Superior temporal gyrus (tissue), 1 donor: ENCODE results near the gene ENTPD6.
"Not testable (repeated sequence)": the region's sequence is repeated elsewhere in the genome, so short reads cannot be mapped to it uniquely, and the experiment has no call there.

ENCODE experiments used
- DNase-seq: peaks from one replicate; pipeline ENCODE4 v3.0.0-alpha.2; 2016; ENCODE audit errors: extremely low spot score

Gene ENTPD6

DNA sequence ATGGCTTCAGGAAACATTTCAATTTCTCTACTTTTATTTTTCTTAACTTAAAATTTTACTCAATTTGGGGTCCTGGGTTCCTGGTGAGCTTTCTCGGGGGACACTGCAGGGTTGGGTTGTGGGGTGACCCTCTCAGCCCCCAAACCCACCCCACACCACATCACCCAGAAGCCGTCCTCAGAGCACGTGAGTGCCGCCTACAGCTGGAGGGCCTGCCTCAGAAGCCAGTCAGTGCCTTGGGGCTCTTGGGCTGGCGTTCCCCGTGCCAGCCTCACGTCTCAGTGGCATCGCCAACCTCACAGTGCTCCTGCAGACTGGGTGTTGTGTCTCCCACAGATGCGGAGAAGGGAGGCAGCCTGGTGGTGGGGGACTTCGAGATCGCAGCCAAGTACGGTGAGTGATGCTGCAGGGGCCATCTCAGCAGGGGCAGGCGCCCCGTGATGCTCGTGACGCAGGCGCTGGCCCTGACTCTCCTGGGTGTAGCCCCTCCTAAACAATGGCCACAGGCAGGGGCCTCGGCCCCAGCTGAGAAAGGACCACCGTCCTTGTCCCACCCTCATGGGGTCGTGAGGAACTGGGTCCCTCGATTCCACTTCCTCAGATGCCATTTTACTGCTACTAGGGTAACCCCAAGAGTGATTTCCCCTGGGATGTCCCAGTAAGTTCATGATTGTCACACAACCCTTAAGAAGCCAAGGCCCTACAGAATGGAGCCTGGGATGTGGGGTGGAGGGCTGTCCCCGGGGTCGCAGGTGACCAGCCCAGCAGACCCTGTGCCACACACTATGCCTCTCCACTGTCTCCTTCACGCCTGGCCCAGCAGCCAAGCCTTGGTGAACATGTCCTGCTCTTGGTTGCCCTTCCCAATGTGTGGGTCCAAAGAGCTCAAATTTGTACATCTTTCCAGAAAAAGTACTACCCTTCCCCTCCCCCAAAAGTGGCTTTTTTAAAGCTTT lies 28.5 kb downstream of the ENTPD6 start:
- DNase-seq, result no peak

DNA sequence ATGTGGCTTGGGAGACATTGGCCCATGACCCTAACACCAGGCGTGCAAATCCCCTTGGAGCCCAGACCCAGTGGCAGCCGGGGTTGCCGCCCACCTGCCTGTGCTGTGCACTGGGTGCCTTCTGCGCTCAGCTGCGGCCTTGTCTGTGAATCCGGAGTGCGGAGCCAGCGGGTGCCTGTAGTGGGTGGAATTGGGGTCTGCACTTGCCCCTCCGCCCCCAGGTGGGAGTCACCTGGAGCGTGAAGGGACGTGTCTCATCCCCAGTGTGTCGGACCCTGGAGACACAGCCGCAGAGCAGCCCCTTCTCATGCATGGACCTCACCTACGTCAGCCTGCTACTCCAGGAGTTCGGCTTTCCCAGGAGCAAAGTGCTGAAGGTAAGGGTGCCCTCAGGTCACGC lies 29.4 kb downstream of the ENTPD6 start:
- DNase-seq, result no peak

DNA sequence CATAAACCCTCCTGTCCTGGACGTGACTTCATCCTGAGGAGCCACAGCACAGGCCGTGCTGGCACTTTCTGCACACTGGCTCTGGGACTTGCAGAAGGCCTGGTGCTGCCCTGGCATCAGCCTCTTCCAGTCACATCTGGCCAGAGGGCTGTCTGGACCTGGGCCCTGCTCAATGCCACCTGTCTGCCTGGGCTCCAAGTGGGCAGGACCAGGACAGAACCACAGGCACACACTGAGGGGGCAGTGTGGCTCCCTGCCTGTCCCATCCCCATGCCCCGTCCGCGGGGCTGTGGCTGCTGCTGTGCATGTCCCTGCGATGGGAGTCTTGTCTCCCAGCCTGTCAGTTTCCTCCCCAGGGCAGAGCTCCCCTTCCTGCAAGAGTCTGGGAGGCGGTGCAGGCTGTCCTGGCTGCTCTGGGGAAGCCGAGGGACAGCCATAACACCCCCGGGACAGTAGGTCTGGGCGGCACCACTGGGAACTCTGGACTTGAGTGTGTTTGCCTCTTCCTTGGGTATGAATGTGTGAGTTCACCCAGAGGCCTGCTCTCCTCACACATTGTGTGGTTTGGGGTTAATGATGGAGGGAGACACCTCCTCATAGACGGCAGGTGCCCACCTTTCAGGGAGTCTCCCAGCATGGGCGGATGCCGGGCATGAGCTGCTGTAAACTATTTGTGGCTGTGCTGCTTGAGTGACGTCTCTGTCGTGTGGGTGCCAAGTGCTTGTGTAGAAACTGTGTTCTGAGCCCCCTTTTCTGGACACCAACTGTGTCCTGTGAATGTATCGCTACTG lies 30.3 kb downstream of the ENTPD6 start:
- no peak for DNase-seq

DNA sequence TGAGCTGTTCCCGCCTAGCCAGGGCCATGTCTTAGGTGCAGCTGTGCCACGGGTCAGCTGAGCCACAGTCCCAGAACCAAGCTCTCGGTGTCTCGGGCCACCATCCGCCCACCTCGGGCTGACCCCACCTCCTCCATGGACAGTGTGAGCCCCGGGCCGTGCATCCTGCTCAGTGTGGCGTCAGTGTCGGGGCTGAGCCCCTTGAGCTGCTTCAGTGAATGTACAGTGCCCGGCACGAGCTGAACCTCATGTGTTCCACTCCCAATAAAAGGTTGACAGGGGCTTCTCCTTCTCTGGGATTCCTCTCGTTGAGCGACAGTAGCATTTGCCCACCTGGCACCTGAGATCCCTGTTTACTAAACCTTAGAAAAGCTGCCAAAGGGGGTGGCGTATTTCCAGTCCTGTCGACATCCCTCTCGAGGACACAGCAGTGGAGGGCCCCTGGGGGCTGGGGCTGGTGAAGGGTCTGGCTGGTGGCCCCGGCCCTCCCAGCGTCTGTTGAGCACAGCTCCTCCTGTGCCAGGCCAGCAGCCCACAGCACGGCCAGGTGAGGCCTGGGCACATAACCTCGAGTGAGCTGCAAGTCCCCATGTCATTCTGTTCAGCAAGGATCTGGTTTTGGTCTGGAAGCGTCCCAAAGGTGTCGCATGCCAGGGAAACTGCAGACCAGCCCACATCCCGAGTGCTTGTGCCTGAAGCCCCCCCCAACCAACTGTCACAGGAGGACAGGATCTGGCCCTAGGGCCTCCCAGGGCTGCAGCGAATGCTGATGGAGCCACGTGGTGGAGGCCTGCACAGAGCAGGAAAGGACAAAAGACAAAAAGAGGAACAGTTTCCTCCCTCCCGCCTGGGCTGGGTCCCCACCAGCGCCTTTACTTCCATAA lies 31.2 kb downstream of the ENTPD6 start:
- DNase-seq, result peak; percentile 14

DNA sequence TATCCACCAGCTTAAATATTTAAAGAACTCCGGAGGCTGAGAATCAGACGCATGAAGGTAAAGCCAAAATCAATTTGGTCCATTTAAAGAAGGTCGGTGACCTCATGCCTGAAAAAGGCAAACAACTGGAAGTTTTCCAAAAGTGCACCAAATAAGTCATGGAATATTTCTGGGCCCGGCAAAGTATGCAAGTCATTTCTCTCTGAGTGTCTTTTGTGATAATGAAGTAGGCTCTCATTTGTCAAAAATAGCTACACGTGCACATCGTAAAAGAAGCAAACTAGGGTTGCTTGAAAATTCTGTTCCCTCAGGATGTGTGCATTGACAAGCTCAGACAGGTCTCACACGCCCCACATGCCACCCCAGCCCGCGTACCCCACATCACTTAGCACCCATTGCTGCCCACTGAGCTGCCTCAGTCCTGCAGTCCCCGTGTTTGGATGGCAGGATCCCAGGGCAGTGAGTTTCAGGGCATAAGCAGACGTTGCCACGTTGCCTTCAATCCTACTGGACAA lies 31.9 kb downstream of the ENTPD6 start:
- no peak for DNase-seq

DNA sequence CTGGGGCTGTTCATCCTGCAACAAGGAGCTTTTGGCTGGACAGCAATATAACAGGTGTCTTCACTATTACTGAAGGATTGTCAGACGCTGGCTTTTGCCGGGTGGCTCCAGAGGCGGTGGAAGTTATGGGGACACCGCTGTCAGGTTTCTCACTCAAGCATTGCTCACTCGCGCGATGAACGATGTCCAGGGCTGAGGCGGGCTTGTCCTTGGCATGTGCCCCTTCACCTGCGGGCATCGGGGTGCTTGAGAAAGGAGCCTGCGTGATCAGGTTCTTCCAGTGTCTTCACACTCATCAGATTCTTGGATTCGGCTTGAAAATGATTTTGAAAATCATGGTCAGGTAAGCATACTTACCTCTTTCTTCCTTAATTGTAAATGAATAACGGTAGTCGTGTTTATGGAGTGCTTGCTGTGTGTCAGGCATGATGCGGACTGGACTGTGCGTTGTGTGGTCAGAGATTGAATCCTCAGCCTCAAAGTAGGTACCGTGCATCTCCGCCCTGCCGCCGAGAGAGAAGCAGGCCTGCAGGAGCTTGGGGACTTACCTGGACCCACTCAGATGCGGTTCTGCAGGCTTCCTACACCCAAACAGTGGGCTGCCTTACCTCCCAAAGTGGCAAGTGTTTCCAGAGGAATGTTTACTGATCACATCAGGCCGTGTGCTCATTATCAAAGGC lies 34.1 kb downstream of the ENTPD6 start:
- DNase-seq, result no peak

DNA sequence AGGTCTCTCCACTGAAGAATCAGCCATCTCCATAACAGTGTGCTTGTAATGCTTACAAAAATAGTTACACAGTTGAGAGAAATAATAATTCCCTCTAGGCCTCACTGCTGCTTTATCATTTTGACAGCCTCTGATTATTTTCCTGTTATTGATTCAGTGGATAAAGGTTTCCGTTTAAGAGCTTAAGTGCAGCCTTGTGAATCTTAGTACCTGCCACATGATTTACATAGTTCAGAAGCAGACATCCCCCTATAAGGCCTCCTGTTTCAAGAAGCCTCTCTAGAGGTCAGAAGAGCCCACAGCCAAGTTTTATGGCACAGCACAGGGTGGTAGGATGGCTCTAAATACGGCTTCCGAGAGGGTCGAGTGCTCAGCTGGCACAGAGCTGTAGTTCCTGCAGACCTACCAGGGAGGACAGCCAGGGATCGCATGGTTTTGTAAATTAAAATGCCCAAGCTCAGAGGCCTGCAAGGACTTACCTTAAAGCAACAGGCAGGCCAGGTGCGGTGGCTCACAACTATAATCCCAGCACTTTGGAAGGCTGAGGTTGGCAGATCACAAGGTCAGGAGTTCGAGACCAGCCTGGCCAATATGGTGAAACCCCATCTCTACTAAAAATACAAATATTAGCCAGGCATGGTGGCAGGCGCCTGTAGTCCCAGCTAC lies 34.8 kb downstream of the ENTPD6 start:
- DNase-seq, result no peak

DNA sequence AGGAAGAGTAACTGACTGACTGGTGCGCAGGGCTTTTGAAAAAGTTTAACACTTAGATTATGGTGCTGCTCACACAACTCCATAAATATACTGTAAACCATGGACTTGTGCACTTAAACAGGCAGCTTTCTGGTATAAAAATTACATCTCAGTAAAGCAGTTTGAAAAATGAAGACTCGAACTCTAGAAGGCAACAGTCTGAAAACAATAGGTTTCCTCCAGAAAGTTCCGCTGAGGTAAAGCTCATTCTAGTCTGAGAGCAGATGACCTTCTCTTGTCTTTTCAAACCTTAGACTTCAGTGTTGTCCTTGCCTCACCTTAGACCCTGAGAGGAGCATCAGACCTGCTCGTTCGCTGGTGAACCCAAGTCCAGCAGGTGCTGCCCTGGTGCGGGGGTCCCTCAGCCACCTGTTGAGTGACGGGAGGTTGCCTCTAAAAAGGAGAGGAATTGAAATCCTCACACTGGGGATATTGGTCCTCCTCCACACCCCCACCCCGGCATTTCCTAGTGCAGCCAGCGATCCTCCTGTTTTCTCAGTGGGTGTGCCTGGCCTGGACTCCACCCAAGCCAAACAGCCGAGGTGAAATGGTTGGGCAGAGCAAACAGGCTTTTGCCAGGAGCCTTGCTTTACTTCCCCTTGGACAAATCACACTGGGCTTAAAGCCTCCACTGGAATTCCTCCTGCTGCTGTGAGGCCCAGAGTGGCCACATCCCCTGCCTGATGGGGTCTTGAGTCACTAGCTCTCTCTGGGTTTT lies 37.7 kb downstream of the ENTPD6 start:
- DNase-seq, result no peak

DNA sequence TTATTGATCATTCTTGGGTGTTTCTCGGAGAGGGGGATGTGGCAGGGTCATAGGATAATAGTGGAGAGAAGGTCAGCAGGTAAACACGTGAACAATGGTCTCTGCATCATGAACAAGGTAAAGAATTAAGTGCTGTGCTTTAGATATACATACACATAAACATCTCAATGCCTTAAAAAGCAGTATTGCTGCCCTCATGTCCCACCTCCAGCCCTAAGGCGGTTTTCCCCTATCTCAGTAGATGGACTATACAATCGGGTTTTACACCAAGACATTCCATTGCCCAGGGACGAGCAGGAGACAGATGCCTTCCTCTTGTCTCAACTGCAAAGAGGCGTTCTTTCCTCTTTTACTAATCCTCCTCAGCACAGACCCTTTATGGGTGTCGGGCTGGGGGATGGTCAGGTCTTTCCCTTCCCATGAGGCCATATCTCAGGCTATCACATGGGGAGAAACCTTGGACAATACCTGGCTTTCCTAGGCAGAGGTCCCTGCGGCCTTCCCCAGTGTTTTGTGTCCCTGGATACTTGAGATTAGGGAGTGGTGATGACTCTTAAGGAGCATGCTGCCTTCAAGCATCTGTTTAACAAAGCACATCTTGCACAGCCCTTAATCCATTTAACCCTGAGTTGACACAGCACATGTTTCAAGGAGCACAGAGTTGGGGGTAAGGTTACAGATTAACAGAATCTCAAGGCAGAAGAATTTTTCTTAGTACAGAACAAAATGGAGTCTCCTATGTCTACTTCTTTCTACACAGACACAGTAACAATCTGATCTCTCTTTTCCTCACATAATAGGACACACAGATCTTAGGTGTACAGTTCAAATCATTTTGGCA lies 38.7 kb downstream of the ENTPD6 start:
- not testable (repeated sequence) for DNase-seq

DNA sequence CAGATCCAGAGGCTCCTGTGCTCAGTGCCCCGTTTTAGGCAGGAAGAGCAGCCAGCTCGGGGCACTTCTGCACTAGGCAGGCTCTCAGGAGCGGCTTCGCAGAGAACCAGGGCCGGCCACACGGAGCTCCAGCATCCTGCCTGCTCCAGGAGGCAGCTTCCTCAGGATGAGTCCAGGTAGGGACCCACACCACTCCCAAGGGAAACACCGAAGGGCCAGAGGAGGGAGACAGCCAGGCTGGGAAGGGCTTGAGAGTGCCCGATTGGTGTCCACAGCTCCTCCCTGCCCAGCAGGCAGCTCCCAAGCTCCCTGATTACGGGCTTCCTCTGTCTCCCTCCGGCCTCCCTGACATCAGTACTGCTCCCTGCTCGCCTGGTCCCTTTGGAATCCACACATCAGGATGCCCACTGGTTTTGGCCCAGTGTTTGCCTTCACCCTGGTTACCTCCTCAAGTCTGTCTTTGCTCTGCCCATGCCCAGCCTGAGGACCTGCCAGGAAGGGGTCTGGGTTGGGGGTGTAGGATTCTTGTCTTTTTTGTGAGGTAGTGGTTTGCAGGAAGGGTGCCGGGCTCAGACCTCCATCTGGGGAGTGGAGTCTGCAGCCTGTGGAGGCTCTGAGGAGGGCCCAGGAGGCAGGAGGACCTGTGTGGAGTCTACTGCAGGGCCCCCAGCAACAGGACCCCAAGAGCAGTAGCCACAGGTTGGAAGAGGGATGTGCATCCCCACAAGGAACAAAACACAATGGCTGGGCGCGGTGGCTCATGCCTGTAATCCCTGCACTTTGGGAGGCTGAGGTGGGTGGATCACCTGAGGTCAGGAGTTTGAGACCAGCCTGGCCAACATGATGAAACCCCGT lies 41.2 kb downstream of the ENTPD6 start:
- peak; percentile 4 for DNase-seq

DNA sequence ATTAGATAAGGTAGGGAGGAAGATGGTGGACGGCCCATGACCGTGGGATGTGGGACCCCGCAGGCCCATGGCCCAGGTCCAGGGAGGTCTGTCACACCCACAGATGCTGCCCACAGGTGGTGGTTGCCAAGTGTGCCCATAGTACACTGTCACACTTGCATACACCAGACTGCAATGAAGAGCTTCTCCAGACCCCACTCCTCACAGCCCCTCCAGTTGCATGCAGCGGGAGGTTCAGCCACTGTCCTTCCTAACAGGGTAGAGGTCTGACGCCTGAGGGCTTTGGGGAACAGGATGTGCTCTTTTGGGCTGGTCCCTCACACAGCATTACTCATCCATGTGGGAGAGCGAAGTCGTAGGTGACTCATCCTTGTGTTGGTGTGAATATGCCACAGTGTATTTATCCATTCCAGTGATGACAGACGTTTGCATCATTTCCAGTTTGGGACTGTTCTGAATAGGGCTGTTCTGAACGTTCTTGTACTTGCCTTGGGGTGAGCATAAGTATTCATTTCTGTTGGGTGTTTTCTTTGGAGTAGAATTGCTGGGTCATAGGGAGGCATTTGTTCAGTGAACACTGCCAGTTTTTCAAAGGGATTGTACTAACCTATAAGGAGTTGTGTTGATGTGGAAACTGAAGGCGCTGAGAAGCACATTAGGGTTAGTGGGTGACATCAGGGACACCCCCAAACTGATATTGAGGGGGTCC lies 42.3 kb downstream of the ENTPD6 start:
- DNase-seq, result peak; percentile 80

DNA sequence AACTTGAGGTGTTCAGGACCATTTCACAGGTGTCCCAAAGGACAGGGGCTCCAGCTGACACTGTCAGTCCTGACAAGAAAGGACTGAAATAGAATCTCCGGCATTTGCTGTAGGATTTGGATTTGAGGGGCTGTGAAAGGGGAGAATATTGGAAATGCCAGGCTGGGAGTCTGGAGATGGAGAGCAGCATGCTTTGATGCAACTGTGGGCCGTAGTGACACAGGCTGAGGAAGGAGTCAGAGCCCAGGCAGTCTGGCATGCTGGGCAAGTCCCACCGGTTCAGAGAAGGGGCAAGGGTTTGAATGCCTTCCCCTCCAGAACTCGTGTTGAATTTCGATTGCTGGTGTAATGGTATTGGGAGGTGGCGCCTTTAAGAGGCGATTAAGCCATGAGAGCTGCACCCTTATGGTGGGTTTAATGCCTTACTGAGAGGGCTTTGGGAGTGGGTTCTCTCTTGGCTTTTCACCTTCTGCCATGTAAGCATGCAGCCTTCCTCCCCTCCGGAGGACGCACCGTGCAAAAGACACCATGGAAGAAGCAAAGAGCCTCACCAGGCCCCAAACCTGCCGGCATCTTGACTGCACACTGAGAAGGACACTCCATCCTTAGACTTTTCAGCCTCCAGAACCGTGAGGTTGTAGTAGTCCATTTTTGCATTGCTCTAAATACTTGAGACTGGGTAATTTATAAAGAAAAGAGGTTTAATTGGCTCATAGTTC lies 43.0 kb downstream of the ENTPD6 start:
- no peak for DNase-seq

DNA sequence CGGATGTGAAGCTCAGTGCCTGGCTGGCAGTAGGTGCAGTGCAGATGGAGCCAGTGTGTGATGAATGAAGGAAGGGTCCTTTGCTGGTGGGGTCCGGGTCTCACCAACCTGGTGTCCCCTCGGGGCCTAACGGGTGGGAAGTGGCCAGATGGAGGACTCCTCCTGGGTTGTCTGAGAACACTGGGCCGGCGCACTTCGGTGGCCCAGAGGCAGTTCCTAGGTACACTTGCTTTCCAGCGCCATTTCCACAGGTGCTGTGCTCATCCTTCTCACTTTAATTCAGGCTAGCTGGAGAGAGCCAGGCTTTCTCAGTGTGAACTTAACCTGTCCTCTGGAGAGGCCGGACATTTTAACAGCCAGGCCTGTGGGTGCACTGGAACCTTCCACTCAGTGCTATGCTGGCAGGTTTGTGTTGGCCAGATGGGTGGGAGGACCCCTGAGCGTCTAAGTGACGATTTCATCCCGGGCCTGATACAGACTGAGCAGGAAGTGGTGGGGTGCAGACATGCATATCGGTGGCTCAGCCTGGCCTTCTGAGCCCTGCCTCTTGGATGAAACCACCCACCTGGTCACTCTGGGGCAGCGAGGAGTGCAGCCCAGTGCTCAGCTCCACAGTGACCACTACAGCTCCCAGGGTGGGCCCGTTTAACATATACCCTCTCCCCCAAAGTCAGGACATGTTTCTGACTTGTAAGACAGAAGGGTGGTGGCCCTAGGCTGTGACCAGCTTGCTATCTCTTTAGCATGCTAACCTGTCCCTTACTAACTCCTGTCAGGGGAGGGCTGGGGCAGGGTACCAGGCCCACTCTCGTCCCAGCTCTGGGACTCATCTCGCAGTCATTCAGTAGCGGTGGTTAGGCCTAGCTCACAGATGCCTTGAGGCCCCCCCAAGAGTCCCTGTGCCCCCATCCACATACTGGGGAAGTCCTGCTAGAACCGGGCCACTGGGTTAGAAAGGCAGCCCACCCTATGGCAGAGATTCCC lies 44.2 kb downstream of the ENTPD6 start:
- no peak for DNase-seq

DNA sequence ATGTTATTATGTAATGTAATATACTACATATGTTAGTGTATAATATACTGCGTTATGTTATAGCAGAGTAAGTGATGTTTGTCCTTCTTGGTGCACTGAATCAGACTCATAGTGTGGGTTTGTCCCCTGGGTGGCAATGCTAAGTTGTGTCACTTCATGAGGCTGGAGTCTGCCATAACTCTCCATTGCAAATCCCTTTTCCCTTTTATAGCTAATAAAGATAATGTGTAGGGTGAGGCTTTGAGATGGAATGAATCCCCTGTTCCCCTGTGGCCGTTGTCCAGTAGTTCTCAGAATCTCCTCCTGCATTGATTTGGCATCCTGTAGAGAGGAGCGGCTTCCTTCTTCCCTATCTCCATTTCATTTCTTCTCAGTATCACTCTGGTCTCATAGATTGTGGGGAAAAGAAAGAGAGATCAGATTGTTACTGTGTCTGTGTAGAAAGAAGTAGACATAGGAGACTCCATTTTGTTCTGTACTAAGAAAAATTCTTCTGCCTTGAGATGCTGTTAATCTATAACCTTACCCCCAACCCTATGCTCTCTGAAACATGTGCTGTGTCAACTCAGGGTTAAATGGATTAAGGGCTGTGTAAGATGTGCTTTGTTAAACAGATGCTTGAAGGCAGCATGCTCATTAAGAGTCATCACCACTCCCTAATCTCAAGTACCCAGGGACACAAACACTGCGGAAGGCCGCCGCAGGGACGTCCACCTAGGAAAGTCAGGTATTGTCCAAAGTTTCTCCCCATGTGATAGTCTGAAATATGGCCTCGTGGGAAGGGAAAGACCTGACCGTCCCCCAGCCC lies 45.5 kb downstream of the ENTPD6 start:
- DNase-seq, result not testable (repeated sequence)

DNA sequence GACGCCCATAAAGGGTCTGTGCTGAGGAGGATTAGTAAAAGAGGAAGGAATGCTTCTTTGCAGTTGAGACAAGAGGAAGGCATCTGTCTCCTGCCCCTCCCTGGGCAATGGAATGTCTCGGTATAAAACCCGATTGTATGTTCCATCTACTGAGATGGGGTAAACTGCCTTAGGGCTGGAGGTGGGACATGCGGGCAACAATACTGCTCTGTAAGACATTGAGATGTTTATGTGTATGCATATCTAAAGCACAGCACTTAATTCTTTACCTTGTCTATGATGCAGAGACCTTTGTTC lies 46.1 kb downstream of the ENTPD6 start:
- not testable (repeated sequence) for DNase-seq
